Parathyroid adenoma (tissue), 2 donors: ENCODE measurements around the gene GPR18.

Source experiments
- H2AFZ ChIP-seq: fragments of 300-600 bp; sonication (generic); one replicate; pipeline ENCODE4 v1.7.0; 2017; ENCODE audit warnings: antibody characterized with exemption, mild to moderate bottlenecking
- H3K27ac ChIP-seq: fragments of 300-600 bp; sonication (generic); one replicate; pipeline ENCODE4 v1.7.0; 2017
- H3K27me3 ChIP-seq: fragments of 300-600 bp; sonication (generic); one replicate; pipeline ENCODE4 v1.7.0; 2017; ENCODE audit warnings: low read length; ENCODE audit not compliant: control insufficient read depth, insufficient read depth
- H3K36me3 ChIP-seq: fragments of 300-600 bp; sonication (generic); one replicate; pipeline ENCODE4 v1.7.0; 2017; ENCODE audit warnings: low read length; ENCODE audit not compliant: control insufficient read depth, insufficient read depth
- H3K4me1 ChIP-seq: fragments of 300-600 bp; sonication (generic); one replicate; pipeline ENCODE4 v1.7.0; 2017; ENCODE audit warnings: control low read depth
- H3K4me2 ChIP-seq: fragments of 300-600 bp; sonication (generic); one replicate; pipeline ENCODE4 v1.7.0; 2017; ENCODE audit warnings: low read length
- H3K4me3 ChIP-seq: fragments of 300-600 bp; sonication (generic); one replicate; pipeline ENCODE4 v1.7.0; 2017; ENCODE audit warnings: low read depth, low read length
- H3K79me2 ChIP-seq: fragments of 300-600 bp; sonication (generic); one replicate; pipeline ENCODE4 v1.7.0; 2017; ENCODE audit warnings: control low read depth
- H3K9ac ChIP-seq: fragments of 300-600 bp; sonication (generic); one replicate; pipeline ENCODE4 v1.7.0; 2017; ENCODE audit warnings: mild to moderate bottlenecking
- H3K9me3 ChIP-seq: fragments of 300-600 bp; sonication (generic); one replicate; pipeline ENCODE4 v1.7.0; 2017; ENCODE audit warnings: low read length; ENCODE audit not compliant: control insufficient read depth
- TF ChIP-seq, protein P1 (sequence below): fragments of 300-600 bp; sonication (generic); IDR thresholded peaks from one replicate; pipeline ENCODE4 v1.7.0; 2017; ENCODE audit warnings: antibody characterized with exemption, mild to moderate bottlenecking
- donor health status: primary hyperparathyroidism.

Gene GPR18

DNA sequence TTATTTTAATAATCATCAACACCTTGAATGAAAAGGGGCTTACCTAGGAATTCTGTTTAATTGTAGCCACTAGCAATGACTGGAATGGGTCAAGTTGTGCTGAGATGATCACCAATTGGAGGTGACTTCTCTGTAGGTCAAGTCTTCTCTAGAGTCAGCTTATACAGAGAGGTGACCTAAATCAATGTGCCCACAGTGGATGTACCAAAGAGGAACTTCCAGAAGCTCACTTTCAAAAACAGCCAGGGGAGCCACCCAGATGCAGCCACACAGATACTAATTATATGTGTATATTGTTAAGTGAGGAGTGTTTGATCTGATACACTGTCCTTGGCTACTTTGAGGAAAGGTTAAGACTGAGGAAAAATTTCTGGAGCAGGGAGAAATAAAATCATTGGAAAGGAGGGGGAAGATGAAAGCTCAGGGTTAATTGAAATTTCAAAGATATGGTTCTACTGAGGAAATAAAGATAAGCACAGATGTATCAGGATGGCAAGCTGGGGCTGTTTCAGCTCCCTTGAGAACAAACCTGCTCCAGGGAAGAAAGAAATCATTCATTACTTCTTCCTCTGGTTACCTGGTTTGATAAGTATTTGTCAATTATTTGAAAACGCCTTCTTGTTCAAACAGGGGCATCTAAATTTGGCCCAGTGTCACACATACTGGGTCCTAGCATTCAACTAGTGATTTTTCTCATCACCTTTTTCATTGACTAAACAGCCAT is 43.9 kb upstream of the GPR18 start:
- no peaks in the 10 kb centered on the region for H3K4me1 ChIP-seq
- H2AFZ ChIP-seq, result no peak overlapping the region
- no peak overlapping the region for H3K4me3 ChIP-seq
- no peaks in the 10 kb centered on the region for H3K79me2 ChIP-seq
- no peaks in the 10 kb centered on the region for H3K9me3 ChIP-seq
- H3K9ac ChIP-seq, result no peak overlapping the region
- no peak overlapping the region for H3K4me2 ChIP-seq
- no peak overlapping the region for H3K27ac ChIP-seq
- TF ChIP-seq, protein P1, sequence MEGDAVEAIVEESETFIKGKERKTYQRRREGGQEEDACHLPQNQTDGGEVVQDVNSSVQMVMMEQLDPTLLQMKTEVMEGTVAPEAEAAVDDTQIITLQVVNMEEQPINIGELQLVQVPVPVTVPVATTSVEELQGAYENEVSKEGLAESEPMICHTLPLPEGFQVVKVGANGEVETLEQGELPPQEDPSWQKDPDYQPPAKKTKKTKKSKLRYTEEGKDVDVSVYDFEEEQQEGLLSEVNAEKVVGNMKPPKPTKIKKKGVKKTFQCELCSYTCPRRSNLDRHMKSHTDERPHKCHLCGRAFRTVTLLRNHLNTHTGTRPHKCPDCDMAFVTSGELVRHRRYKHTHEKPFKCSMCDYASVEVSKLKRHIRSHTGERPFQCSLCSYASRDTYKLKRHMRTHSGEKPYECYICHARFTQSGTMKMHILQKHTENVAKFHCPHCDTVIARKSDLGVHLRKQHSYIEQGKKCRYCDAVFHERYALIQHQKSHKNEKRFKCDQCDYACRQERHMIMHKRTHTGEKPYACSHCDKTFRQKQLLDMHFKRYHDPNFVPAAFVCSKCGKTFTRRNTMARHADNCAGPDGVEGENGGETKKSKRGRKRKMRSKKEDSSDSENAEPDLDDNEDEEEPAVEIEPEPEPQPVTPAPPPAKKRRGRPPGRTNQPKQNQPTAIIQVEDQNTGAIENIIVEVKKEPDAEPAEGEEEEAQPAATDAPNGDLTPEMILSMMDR, result no peak
- no peaks in the 10 kb centered on the region for H3K27me3 ChIP-seq
- H3K36me3 ChIP-seq, result no peaks in the 10 kb centered on the region

DNA sequence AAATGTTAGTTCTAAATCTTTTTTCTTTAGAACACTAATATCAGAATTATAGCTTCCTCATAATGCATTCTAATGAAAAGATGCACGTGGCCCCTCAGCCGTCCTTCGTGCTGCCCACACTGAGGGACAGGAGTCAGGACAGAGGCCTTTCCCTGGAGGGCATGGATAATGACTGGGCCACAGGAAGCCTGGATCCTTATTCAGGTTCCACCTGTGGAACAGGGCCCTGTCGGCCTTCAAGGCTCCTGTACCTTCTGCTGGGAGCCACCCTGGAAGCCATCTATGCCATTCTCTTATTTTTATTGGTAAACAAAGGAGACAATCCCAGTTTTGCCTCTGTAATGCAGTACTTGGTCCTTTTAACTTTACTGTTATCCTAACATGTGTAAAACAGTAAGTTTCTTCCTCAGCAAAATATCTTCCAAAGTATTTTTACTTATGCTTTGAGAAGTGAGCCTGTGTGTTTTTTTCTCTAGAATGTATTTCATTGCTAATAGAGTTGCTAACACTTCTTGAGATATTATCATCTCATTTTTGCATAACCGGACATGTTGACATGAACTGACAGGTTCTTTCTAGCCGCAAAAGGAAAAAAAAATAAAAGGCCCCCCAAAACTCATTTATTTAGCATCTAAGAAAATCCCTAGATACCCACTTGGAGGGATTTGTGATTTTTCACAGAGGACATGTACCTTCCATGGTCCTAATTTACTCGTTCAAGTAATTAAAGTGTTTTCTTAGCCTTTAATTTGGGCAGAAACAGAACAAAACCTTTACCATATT is 43.1 kb upstream of the GPR18 start:
- Histone ChIP-seq H3K4me2 (no peak overlapping the region), H3K36me3 (no peaks in the 10 kb centered on the region), H3K27me3 (no peaks in the 10 kb centered on the region), H3K4me3 (no peak overlapping the region), H2AFZ (no peak overlapping the region), H3K27ac (no peak overlapping the region), H3K4me1 (no peaks in the 10 kb centered on the region), H3K9me3 (no peaks in the 10 kb centered on the region), H3K79me2 (no peaks in the 10 kb centered on the region), H3K9ac (no peak overlapping the region)
- TF ChIP-seq, protein P1, result no peak

DNA sequence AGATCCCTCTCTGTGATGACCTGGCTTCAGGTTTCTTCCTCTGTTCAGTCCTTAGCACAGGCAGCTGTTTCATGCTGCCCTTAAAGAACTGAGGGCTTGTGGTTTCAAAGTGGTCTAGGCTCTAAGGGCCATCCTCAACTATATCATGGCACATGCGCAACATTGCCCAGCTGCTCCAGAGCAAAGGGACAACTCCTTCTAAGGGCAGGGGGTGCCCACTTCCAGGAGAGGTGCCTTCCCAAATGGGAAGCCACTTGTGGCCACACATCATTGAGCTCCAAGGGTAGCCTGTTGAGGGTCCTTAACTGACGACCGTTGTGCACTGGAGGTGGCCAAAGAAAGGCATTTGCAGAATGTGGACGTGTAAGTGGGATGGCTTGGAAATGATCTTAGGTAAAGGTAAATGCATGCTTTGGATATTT is 41.8 kb upstream of the GPR18 start:
- no peak overlapping the region for H3K4me3 ChIP-seq
- H2AFZ ChIP-seq, result no peak overlapping the region
- TF ChIP-seq, protein P1, result no peak
- H3K9ac ChIP-seq, result no peak overlapping the region
- H3K9me3 ChIP-seq, result no peaks in the 10 kb centered on the region
- no peak overlapping the region for H3K4me2 ChIP-seq
- no peaks in the 10 kb centered on the region for H3K79me2 ChIP-seq
- H3K27me3 ChIP-seq, result no peaks in the 10 kb centered on the region
- H3K36me3 ChIP-seq, result no peaks in the 10 kb centered on the region
- no peaks in the 10 kb centered on the region for H3K4me1 ChIP-seq
- no peak overlapping the region for H3K27ac ChIP-seq

DNA sequence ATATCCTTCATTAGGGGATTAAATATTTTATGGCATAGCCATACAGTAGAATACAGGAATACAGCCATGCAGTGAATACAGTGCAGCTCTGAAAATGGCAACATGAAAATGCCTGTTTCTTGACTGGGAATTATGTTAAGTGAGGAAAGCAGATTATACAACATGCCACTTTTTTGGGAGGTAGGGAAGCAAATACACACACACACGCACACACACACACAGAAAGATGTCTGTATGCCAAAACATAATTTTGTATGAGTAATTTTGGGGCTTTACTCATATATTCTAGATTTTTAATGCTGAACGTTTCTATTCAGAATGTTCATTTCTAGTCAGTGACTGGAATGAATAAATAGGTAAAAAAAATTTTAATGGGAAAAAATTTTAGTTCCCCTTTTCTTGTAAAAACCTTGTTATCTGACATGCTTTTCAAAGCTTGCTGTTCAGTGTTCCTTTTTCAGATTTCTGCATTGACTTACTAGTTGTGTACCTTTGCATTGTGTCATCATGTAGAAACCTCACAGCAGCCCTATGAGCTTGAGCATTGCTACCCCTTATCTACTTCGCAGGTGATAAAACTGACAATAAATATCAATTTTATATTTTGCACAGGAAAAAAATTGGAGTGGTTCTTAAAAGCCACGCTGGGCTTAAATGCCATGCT is 41.2 kb upstream of the GPR18 start:
- no peaks in the 10 kb centered on the region for H3K36me3 ChIP-seq
- no peak overlapping the region for H3K9ac ChIP-seq
- H2AFZ ChIP-seq, result no peak overlapping the region
- H3K4me1 ChIP-seq, result no peaks in the 10 kb centered on the region
- H3K27me3 ChIP-seq, result no peaks in the 10 kb centered on the region
- TF ChIP-seq, protein P1, result no peak
- H3K4me2 ChIP-seq, result no peak overlapping the region
- no peaks in the 10 kb centered on the region for H3K79me2 ChIP-seq
- H3K9me3 ChIP-seq, result no peaks in the 10 kb centered on the region
- H3K4me3 ChIP-seq, result no peak overlapping the region
- H3K27ac ChIP-seq, result no peak overlapping the region
